Muscle layer of duodenum (tissue), 2 donors: ENCODE results near the gene CGRRF1.

ENCODE experiments used
- H3K27ac ChIP-seq: one replicate; pipeline ENCODE4 v1.7.0; 2013; ENCODE audit warnings: mild to moderate bottlenecking, low read length
- H3K27me3 ChIP-seq: one replicate; pipeline ENCODE4 v1.7.0; 2013; ENCODE audit warnings: low read depth, mild to moderate bottlenecking, control low read depth, low read length
- H3K36me3 ChIP-seq, 2 donors: one replicate each; pipeline ENCODE4 v1.7.0; 2013; ENCODE audit warnings: low read length in 2 of 2, control low read depth in 1 of 2, mild to moderate bottlenecking in 1 of 2; ENCODE audit not compliant: insufficient read depth in 2 of 2, control insufficient read depth in 1 of 2
- H3K4me1 ChIP-seq, 2 donors: one replicate each; pipeline ENCODE4 v1.7.0; 2013; ENCODE audit warnings: low read length in 2 of 2, mild to moderate bottlenecking in 2 of 2, control low read depth in 1 of 2, moderate library complexity in 1 of 2; ENCODE audit not compliant: insufficient read depth in 2 of 2, control insufficient read depth in 1 of 2
- H3K4me3 ChIP-seq, 2 donors: one replicate each; pipeline ENCODE4 v1.7.0; 2013; ENCODE audit warnings: low read length in 2 of 2, low read depth in 1 of 2, mild to moderate bottlenecking in 1 of 2
- H3K9me3 ChIP-seq, 2 donors: one replicate each; pipeline ENCODE4 v1.7.0; 2013; ENCODE audit warnings: low read length in 2 of 2, control low read depth in 1 of 2, mild to moderate bottlenecking in 1 of 2; ENCODE audit not compliant: control insufficient read depth in 1 of 2
- donor health status: healthy.

The CGRRF1 gene, protein sequence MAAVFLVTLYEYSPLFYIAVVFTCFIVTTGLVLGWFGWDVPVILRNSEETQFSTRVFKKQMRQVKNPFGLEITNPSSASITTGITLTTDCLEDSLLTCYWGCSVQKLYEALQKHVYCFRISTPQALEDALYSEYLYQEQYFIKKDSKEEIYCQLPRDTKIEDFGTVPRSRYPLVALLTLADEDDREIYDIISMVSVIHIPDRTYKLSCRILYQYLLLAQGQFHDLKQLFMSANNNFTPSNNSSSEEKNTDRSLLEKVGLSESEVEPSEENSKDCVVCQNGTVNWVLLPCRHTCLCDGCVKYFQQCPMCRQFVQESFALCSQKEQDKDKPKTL

DNA sequence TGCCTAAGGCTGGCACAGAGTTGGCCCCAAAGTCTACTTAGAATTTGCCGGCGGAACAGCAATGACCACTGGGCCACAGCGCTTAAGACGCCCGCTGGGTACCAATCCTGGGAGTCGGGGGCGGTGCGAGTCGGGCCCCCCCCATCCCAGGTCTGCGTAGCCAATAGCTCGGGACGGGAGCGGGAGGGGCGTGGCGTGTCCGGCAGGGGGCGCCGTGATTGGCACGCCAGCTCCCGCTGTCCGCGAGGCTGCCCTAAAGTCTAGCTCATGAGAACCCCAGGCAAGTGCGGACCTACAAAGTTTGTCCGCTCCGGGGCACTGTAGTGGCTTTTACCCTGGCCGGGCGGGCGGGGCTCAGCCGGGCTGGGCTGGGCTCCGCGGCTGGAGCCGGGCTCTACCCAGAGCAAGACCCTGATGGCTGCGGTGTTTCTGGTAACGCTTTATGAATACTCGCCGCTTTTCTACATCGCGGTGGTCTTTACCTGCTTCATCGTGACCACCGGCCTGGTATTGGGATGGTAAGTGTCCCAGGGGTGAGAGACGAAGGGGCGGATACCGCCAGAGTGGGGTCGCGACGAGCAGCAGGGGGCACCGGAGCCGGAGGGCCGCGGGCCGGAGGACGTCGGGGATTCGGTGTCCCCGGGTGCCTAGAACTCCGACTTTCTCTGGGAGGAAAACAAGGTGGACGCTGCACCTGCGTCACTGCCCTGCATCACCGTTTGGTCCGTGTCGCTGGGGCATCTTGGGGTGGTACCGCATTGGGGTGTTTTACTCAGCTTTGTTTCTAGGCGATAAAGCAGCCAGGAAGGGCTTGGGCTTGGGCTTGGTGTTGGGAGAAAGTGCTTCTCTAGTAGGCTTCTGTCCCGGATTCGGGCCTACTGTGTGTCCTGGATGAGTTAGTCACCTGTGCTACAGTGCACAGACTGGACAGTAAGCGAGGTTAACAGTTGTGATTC lies at the start of gene CGRRF1:
CGRRF1 (plus strand) TSS at position 361 of the 956 bp plus-strand sequence; CDS start at position 415, 54 bp downstream.
- H3K27ac ChIP-seq, result peak within 1 kb of the TSS; percentile 72
- peaks cover 12 to 28% of the 10 kb centered on the region in 2 donors for H3K4me1 ChIP-seq
- H3K4me3 ChIP-seq, result peak within 1 kb of the TSS; percentile 87 to 99
- no peaks in the 10 kb centered on the region for H3K36me3 ChIP-seq
- H3K27me3 ChIP-seq, result no peaks in the 10 kb centered on the region
- no peaks in the 10 kb centered on the region for H3K9me3 ChIP-seq

DNA sequence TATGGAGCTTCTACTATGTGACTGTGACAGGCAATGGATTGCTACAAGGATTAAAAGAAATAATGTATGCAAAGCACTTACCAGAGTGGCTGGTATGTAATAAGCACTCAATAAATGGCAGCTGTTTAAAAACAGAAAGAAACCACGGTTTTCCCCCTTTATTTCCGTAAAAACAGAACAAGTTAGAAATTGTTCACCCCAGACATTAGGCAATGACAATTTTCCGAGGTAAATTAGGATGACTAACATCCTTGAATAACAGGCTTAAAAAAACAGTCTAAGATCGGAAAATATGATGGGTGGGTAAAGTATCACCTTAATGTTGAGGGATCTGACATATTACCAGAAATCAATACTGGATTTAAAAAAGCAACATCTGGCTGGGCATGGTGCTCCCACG lies 47.7 kb upstream of the CGRRF1 start:
- Histone ChIP-seq H3K27me3 (no peaks in the 10 kb centered on the region), H3K4me1 (no peaks in the 10 kb centered on the region), H3K36me3 (no peaks in the 10 kb centered on the region), H3K27ac (no peak overlapping the region), H3K9me3 (peaks cover 0 to 1% of the 10 kb centered on the region in 2 donors), H3K4me3 (no peak overlapping the region)

DNA sequence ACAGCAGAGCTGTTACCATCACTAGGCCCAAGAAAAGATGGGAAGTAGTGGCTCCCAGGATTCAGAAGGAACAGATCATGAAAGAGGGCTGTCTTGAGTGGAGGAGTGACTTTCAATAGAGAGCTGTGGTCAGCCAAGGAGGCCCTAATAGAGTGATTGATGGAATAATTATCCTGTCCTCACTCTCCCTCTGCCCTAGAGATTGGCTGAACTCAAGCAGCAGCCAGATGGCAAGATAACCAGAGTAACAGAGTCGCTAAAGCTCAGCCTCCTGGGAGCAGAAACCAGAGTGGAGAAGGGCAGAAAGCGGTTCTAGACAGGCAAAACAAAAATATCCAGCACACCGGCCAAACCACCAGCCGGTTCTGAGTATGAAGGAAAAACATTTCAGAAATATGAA lies 44.1 kb upstream of the CGRRF1 start:
- Histone ChIP-seq H3K27me3 (no peaks in the 10 kb centered on the region), H3K9me3 (peaks cover 4 to 12% of the 10 kb centered on the region in 2 donors), H3K4me1 (no peaks in the 10 kb centered on the region), H3K27ac (no peak overlapping the region), H3K4me3 (no peak overlapping the region), H3K36me3 (peaks cover 0 to 12% of the 10 kb centered on the region in 2 donors)

DNA sequence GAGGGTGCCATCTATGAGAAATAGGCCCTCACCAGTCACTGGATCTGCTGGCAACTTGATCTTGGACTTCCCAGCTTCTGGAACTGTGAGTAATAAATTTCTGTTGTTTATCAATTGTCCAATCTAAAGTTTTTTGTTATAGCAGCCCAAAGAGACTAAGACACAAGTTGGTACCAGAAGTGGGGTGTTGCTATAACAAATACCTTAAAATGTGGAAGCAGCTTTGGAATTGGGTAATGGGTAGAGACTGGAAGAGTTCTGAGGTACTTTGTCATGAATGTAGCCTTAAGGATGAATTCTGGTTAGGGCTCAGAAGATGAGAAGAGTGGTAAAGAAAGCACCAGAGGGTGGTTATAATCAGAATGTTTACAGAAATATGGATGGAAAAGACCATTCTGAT lies 42.4 kb upstream of the CGRRF1 start:
- Histone ChIP-seq H3K36me3 (peaks cover 0 to 16% of the 10 kb centered on the region in 2 donors), H3K27me3 (no peaks in the 10 kb centered on the region), H3K4me1 (no peaks in the 10 kb centered on the region), H3K27ac (no peak overlapping the region), H3K9me3 (peaks cover 4 to 12% of the 10 kb centered on the region in 2 donors), H3K4me3 (no peak overlapping the region)

DNA sequence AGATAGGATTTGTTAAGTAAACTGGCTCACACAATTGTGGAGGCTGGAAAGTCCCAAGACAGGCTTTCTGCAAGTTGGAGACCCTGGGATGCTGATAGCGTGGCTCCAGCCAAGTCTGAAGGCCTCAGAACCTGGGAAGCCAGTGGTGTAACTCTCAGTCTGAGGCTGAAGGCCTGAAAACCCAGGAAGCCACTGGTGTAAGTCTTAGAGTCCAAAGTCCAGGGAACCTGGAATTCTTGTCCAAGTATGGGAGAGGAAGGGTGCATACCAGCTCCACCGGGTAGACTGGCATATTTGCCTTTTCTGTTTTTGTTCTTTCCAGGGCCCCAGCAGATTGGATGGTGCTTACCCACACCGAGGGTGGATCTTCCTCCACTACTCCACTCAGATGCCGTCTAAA lies 39.0 kb upstream of the CGRRF1 start:
- Histone ChIP-seq H3K9me3 (peaks cover 4 to 12% of the 10 kb centered on the region in 2 donors), H3K4me3 (no peak overlapping the region), H3K27ac (no peak overlapping the region), H3K4me1 (no peaks in the 10 kb centered on the region), H3K36me3 (peaks cover 0 to 24% of the 10 kb centered on the region in 2 donors), H3K27me3 (no peaks in the 10 kb centered on the region)

DNA sequence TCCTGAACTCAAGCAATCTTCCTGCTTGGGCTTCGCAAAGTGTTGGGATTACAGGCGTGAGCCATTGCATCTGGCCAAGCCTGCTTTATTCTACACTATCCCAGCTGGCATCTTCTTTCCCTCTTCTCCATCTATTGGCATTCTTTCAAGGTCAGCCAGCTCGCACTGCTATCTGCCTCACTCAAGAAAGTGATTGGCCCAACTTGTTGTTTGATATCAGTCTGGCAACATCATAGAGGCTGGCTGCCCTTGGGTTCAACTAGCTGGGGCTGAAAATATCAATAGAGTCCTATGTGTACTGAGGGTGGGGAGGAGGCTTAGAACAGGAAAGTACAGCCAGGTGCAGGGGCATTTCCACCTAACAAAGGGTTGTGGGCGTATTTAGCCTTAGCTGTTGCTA lies 38.1 kb upstream of the CGRRF1 start:
- peaks cover 0 to 27% of the 10 kb centered on the region in 2 donors for H3K36me3 ChIP-seq
- no peaks in the 10 kb centered on the region for H3K27me3 ChIP-seq
- no peak overlapping the region for H3K4me3 ChIP-seq
- H3K27ac ChIP-seq, result no peak overlapping the region
- H3K9me3 ChIP-seq, result peaks cover 4 to 12% of the 10 kb centered on the region in 2 donors
- H3K4me1 ChIP-seq, result no peaks in the 10 kb centered on the region

DNA sequence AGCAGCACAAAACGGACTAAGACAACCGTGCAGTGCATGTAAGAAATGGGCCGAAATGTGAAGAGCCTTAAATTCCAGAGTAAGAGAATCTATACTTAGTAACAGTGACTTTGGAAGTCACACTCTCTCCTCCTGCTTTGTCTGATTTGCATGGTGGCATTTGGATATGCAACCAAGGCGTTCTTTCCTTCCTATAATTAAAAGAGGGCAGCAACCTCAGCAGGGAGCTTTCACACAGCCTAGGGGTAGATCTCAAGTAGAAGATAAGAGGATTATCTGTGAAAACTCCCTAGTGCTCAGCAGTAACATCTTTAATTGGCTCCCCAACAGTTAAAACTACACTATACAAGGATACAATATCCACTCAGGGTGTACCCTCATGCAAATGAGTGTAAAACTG lies 37.4 kb upstream of the CGRRF1 start:
- H3K4me3 ChIP-seq, result no peak overlapping the region
- H3K4me1 ChIP-seq, result no peaks in the 10 kb centered on the region
- H3K27me3 ChIP-seq, result no peaks in the 10 kb centered on the region
- peaks cover 2 to 32% of the 10 kb centered on the region in 2 donors for H3K36me3 ChIP-seq
- H3K27ac ChIP-seq, result no peak overlapping the region
- H3K9me3 ChIP-seq, result peaks cover 4 to 8% of the 10 kb centered on the region in 2 donors

DNA sequence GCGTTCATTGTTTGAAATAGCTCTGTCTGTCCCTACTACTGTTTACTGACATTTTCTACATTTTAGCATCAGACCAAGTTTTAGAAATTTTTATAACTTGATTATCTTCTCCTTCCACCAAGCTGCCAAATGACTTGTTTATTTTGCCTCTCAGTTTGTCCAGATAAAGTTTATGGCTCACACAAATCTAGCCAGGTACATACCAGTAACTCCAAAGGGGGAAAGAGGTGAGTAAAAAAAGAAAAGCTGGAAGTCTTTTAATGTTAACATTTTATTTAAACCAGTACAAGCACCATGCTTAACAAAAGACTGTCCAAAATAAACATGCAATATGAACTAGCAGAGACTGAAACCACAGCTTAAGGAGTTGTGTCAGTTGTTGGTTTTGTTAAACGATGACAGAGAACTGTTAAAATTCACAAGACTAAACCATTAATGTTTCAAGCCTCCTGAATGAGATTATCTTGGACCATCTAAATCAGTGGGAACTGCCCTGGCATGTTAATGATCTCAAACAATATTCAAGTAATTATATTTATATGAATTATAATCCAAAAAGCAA lies 35.4 kb upstream of the CGRRF1 start:
- Histone ChIP-seq H3K4me1 (no peaks in the 10 kb centered on the region), H3K36me3 (peaks cover 16 to 30% of the 10 kb centered on the region in 2 donors), H3K27ac (no peak overlapping the region), H3K9me3 (no peaks in the 10 kb centered on the region), H3K4me3 (no peak overlapping the region), H3K27me3 (no peaks in the 10 kb centered on the region)

DNA sequence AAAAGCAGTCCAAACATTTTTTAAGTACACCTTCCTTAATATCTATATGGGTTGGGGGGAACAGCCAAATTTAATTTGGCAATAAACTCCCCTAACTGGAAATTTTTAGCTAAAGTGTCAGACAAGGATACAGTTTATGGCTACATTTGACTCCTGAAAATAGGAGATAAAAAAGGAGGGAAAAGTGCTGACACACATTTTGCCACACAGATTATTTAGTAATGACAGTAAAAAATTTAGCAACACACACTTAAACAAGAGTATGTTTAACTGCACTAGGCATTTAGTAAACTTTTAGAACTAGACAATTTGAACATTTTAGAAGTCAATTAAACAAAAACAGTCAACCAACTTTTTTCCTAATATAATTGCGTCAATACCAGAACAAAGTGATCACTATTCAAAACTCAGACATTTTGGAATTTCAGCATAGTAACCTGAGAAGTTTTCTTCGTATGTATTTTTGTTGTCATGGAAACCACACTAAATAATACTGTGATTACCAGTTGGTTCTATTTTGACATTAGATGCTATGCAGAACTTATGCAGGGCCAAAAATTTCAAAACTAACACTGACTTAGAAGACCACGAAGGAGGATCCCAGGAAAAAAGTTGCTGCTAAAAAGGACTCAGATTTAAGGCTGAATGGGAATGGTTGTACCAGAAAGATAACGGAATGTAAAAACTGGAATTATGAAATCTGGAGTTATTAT lies 34.4 kb upstream of the CGRRF1 start:
- H3K4me3 ChIP-seq, result no peak overlapping the region
- H3K27me3 ChIP-seq, result no peaks in the 10 kb centered on the region
- H3K9me3 ChIP-seq, result no peaks in the 10 kb centered on the region
- H3K36me3 ChIP-seq, result peaks cover 24 to 39% of the 10 kb centered on the region in 2 donors
- no peaks in the 10 kb centered on the region for H3K4me1 ChIP-seq
- H3K27ac ChIP-seq, result no peak overlapping the region

DNA sequence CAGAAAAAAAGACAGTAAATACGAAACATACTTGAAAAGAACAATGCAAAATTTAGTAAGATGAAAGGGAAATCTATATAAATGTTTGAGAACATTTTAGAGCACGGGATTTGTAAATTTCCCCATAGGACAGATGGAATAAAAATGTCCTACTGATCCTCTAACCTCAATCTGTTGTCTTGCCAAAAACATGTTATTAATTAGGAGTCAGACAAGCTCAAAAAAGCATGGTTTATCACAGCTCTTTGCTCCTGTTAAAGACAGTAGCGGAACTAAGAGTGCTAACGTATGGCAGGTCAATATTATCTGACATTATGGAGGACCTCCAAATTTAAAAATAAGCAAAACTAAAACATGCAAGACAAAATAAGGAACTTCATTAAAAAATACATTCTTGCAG lies 33.8 kb upstream of the CGRRF1 start:
- H3K9me3 ChIP-seq, result no peaks in the 10 kb centered on the region
- no peaks in the 10 kb centered on the region for H3K4me1 ChIP-seq
- H3K36me3 ChIP-seq, result peaks cover 24 to 37% of the 10 kb centered on the region in 2 donors
- no peak overlapping the region for H3K27ac ChIP-seq
- no peaks in the 10 kb centered on the region for H3K27me3 ChIP-seq
- no peak overlapping the region for H3K4me3 ChIP-seq
